CD4-positive, alpha-beta T cell treated with Interleukin-6 for 4 hours (primary cell): ENCODE results near the gene GPAT3.

ENCODE experiments used
- DNase-seq: peaks from one replicate; pipeline ENCODE4 v3.0.0-alpha.2; 2020; ENCODE audit warnings: mixed read lengths

Gene GPAT3

DNA sequence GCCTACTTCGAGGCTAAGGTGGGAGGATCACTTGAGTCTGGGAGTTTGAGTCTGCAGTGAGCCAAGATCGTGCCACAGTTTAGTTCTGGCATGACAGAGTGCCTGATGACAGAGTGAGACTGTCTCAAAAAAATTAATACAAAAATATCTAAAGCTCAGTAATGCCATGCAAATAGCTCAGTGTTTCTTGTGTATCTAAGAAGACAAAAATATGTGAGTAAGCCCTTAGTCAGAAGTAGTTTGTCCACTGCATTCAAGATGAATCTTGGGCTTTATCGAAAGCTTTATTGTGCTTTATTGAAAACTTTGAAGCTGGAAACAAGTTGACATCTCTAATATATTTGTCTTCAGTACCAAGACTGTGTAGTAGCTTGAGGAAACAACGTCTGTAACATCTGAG is 115.9 kb downstream of the GPAT3 start:
- no peak for DNase-seq
